ENCODE results near the gene SLC9C2.

- no peak for TF ChIP-seq CTCF (IDR thresholded peaks at IDR 0.05)
- no peak for TF ChIP-seq REST (IDR thresholded peaks at IDR 0.05; ENCODE audit: insufficient read depth in 1 of 2, low read depth in 2 of 2, low read length in 1 of 2)
- TF ChIP-seq TCF7L2 (IDR thresholded peaks at IDR 0.05; ENCODE audit: low read depth, low read length): no peak
- no peak for TF ChIP-seq POLR2AphosphoS5 (IDR thresholded peaks at IDR 0.05; ENCODE audit: low read depth, low read length)
- TF ChIP-seq SIN3A (IDR thresholded peaks at IDR 0.05; ENCODE audit: borderline replicate concordance, insufficient read depth, low read depth, low read length): no peak
These were observed 43.8 kb upstream of the SLC9C2 start for GRCh38 chr1:173646656-173647055.

All from Panc1 (cell line).